Uterus (tissue), 4 donors: ENCODE results near the gene DDX4. TPM values are rescaled to one million over a fixed set of nuclear protein-coding genes. Genes with fewer than 3 reads are reported as not detected.
A peak's percentile ranks its signal among the peaks of the same experiment; 100 is the strongest.

Source experiments
- DNase-seq, 2 donors: peaks; one replicate each; pipeline ENCODE4 v3.0.0-alpha.2; 2019 to 2020
- H3K27ac ChIP-seq, 2 donors: fragments of 200-600 bp; sonication (generic); 1 replicate in 1 of 2; 2 replicates in 1 of 2; pipeline ENCODE4 v1.5.1; 2016 to 2018
- H3K27me3 ChIP-seq, 2 donors: fragments of 200-600 bp; sonication (generic); one replicate each; pipeline ENCODE4 v1.5.1; 2018 to 2019; ENCODE audit warnings: control low read depth in 1 of 2
- H3K36me3 ChIP-seq, 2 donors: fragments of 200-600 bp; sonication (generic); one replicate each; pipeline ENCODE4 v1.5.1; 2019; ENCODE audit warnings: control low read depth in 1 of 2
- H3K4me1 ChIP-seq, 2 donors: fragments of 200-600 bp; sonication (generic); one replicate each; pipeline ENCODE4 v1.5.1; 2018 to 2019; ENCODE audit warnings: control low read depth in 1 of 2
- H3K4me3 ChIP-seq, 2 donors: fragments of 200-600 bp; sonication (generic); 1 replicate in 1 of 2; 2 replicates in 1 of 2; pipeline ENCODE4 v1.5.1; 2018 to 2019; ENCODE audit warnings: mild to moderate bottlenecking in 1 of 2
- H3K9me3 ChIP-seq, 2 donors: fragments of 200-600 bp; sonication (generic); one replicate each; pipeline ENCODE4 v1.5.1; 2019; ENCODE audit warnings: control low read depth in 1 of 2
- POLR2A ChIP-seq, 2 donors: fragments of 450-650 bp; IDR thresholded peaks; one replicate each; pipeline ENCODE4 v1.6.1; 2016; ENCODE audit warnings: antibody characterized with exemption in 2 of 2, mild to moderate bottlenecking in 1 of 2, moderate library complexity in 1 of 2
- intact Hi-C: fragments of 100-400 bp; cut with DNase I; formaldehyde crosslinking; loops from one replicate; pipeline ENCODE4 v1.15.1; 2023; ENCODE audit warnings: low total_unique reads
- total RNA-seq, 4 donors: library from RNA; depleted of rRNA in 3 of 4; stranded (reverse); fragments of >200 nt in 3 of 4; gene quantifications; one replicate each; pipeline versions ENCODE4 v1.1.0 to v1.2.4, GENCODE V29; 2014 to 2023
- TF ChIP-seq, protein P1 (sequence below), 4 experiments: fragments of 200-600 bp in 2 of 4; fragments of 450-650 bp in 2 of 4; sonication (generic) in 2 of 4; IDR thresholded peaks; one replicate each; pipeline ENCODE4 v1.5.1; 2016 to 2019; ENCODE audit warnings: antibody characterized with exemption in 4 of 4, mild to moderate bottlenecking in 2 of 4, moderate library complexity in 1 of 4
- donor health status: DM: yes; HTN: yes; CAD: no.

DDX4 gene
- total RNA-seq, 4 donors from 2014 or later: 0.48 TPM; not detected in 3

DNA sequence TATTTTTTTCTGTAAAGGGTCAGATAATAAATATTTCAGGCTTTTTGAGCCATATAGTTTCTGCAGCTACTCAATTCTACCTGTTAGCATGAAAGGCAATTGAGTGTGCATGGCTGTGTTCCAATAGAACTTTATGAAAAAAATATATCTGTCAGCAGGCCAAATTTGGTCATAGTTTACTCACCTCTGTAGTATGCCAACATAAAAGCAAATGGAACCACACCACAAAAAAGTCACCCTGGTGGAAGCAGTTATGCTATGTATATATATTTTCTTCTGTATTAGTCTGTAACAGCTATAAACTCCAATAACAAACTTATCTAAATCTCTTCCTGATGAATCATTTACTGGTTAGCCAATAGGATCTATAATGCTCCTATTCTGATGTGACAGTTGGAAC lies 29.1 kb upstream of the DDX4 start:
- Histone ChIP-seq H3K9me3 (no peaks in the 10 kb centered on the region), H3K27ac (no peak overlapping the region), H3K27me3 (no peaks in the 10 kb centered on the region), H3K4me1 (peaks cover 0 to 4% of the 10 kb centered on the region in 2 donors), H3K4me3 (no peak overlapping the region), H3K36me3 (no peaks in the 10 kb centered on the region)
- DNase-seq: no peak
- intact Hi-C loops: no loop called here
- TF ChIP-seq POLR2A (IDR thresholded peaks at IDR 0.05): no peak
- TF ChIP-seq, protein P1, sequence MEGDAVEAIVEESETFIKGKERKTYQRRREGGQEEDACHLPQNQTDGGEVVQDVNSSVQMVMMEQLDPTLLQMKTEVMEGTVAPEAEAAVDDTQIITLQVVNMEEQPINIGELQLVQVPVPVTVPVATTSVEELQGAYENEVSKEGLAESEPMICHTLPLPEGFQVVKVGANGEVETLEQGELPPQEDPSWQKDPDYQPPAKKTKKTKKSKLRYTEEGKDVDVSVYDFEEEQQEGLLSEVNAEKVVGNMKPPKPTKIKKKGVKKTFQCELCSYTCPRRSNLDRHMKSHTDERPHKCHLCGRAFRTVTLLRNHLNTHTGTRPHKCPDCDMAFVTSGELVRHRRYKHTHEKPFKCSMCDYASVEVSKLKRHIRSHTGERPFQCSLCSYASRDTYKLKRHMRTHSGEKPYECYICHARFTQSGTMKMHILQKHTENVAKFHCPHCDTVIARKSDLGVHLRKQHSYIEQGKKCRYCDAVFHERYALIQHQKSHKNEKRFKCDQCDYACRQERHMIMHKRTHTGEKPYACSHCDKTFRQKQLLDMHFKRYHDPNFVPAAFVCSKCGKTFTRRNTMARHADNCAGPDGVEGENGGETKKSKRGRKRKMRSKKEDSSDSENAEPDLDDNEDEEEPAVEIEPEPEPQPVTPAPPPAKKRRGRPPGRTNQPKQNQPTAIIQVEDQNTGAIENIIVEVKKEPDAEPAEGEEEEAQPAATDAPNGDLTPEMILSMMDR (IDR thresholded peaks at IDR 0.05): no peak

DNA sequence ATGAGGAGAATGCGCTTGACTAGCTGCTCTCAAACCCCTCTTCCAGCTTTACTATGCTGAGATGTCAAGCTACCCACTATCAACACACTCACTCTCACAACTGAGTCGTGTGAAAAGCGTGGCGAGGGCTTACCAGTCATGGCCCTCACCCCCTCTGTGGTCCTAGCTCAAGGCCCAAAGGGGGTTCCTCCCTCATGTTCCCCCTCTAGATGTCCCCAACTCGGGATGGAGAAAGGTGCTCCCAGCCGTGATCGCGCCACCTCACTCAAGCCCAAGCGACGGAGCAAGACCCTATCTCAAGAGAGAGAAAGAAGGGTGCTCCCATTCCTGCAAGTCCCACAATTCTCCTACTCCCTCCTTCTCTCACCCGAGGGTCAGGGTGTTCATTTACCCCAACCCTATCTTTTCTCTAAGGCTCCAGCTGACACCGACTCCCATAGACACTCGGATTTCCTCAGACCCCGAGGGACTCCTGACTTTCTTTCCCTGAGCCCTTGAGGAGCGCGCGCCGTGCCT lies 26.3 kb upstream of the DDX4 start:
- Histone ChIP-seq H3K27me3 (no peaks in the 10 kb centered on the region), H3K9me3 (no peaks in the 10 kb centered on the region), H3K4me3 (peak overlapping the region; percentile 76 to 78), H3K27ac (peak overlapping the region; percentile 64 to 70), H3K4me1 (peaks cover 0 to 4% of the 10 kb centered on the region in 2 donors), H3K36me3 (no peaks in the 10 kb centered on the region)
- intact Hi-C loops: no loop called here
- no peak for TF ChIP-seq POLR2A (IDR thresholded peaks at IDR 0.05)
- TF ChIP-seq, protein P1 (IDR thresholded peaks at IDR 0.05): no peak
- DNase-seq: no peak

DNA sequence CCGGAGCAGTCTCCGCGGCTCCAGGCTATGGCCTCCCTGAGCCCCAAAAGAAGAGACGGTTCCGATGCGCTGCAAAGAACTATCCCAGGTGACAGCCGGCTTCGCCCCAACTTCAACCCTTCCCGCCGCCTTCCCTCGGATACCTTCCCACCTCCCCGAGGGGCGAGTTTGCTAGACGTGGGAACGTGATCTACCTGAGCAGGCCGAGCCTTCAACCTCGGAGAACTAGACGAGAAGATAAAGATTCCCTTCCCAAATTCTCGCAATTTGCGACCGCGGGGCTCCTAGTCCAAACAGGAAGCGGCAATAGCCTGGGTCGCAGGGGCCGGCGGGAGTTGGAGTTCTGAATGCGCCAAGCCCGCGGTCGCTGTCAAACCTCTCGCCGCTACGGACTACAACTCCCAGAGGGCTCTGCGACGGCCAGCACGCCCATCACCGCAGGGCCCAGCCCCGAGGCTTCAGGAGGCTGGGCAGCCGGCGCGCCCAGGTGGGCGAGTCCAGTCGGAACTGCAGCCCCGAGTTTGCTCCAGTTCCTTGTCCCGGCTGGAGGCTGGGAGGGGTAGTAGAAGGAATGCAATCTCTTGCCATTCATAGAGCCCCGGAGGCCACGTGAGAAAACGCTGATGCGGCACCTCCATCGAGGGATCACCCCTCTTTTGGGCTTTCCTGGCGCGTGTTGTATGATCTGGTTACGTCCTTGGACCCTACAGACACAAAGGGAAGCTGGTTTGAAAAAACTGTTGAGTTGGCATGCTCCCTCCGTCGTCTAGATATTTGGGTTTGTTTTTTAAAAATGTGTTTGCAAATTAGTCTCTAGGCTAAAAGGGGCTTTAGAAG lies 25.6 kb upstream of the DDX4 start, which contains the start of gene SLC38A9:
Gene SLC38A9, minus strand, starts transcription at position 302 of the 837 bp plus-strand sequence. CDS start 14,366 bp downstream, outside the sequence.
- peaks cover 0 to 4% of the 10 kb centered on the region in 2 donors for H3K4me1 ChIP-seq
- no peaks in the 10 kb centered on the region for H3K27me3 ChIP-seq
- DNase-seq: peak; percentile 95
- no peaks in the 10 kb centered on the region for H3K36me3 ChIP-seq
- no peaks in the 10 kb centered on the region for H3K9me3 ChIP-seq
- TF ChIP-seq, protein P1 (IDR thresholded peaks at IDR 0.05): peak in 1 of 4 experiments; percentile 15
- peak in 1 of 2 donors; percentile 26 for TF ChIP-seq POLR2A (IDR thresholded peaks at IDR 0.05)
- H3K27ac ChIP-seq: peak within 1 kb of the TSS; percentile 64 to 70
- intact Hi-C loops: no loop called here
- peak within 1 kb of the TSS; percentile 76 to 78 for H3K4me3 ChIP-seq

DNA sequence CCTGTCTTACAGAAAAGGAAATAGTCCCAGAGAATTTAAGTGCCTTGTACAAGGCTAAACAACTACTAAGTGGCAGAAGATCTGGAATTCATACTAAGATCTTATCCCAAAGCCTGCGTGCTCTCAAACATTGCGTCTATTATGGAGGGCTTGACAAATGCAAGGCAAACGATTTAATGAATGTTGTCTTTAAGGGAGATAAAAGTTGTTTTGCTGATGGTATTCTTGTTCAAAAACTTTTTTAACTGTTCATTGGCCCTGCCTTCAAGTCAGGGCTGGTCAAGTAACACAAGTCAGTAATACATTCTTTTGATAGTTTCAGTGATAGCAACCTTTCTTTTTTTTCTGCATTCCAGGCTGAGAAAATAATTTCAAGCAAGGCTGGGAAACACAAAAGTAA lies 24.0 kb upstream of the DDX4 start:
- Histone ChIP-seq H3K4me3 (no peak overlapping the region), H3K27me3 (no peaks in the 10 kb centered on the region), H3K27ac (no peak overlapping the region), H3K4me1 (peaks cover 0 to 4% of the 10 kb centered on the region in 2 donors), H3K9me3 (no peaks in the 10 kb centered on the region), H3K36me3 (no peaks in the 10 kb centered on the region)
- intact Hi-C loops: no loop called here
- TF ChIP-seq, protein P1 (IDR thresholded peaks at IDR 0.05): no peak
- no peak for TF ChIP-seq POLR2A (IDR thresholded peaks at IDR 0.05)
- no peak for DNase-seq

DNA sequence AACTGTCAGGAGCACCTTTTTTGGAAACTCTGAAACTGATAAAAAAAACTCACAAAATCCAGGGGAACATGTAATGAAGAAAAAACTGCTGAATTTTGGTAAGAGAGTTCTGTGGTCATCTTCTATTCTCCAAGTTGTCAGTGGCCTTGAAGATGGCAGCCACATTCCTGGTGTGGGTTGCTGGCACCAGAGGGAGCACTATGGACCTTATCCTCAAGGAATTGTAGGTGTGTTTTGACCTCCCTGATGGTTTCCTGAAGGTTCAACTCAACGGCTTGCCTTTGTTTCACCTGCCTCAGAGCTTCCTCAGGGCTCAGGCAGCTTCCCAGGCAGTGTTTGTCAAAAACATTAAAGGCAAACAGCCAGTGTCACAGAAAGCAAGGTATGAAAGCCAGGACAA lies 23.5 kb upstream of the DDX4 start:
- H3K4me1 ChIP-seq: peaks cover 0 to 4% of the 10 kb centered on the region in 2 donors
- no peaks in the 10 kb centered on the region for H3K9me3 ChIP-seq
- H3K4me3 ChIP-seq: no peak overlapping the region
- H3K36me3 ChIP-seq: no peaks in the 10 kb centered on the region
- no peaks in the 10 kb centered on the region for H3K27me3 ChIP-seq
- intact Hi-C loops: no loop called here
- DNase-seq: no peak
- H3K27ac ChIP-seq: no peak overlapping the region
- TF ChIP-seq, protein P1 (IDR thresholded peaks at IDR 0.05): no peak
- TF ChIP-seq POLR2A (IDR thresholded peaks at IDR 0.05): no peak
